ENCODE results near the gene PRND.

GRCh38 chr20:4719190-4719589 is 2.5 kb upstream of the PRND start:
- TF ChIP-seq POLR2AphosphoS5 (IDR thresholded peaks at IDR 0.05; ENCODE audit: low read depth, low read length) (no peak), POLR2A (IDR thresholded peaks at IDR 0.05; ENCODE audit: low read depth, low read length) (no peak)
